ENCODE data around the gene PRR22.

Gene PRR22

DNA sequence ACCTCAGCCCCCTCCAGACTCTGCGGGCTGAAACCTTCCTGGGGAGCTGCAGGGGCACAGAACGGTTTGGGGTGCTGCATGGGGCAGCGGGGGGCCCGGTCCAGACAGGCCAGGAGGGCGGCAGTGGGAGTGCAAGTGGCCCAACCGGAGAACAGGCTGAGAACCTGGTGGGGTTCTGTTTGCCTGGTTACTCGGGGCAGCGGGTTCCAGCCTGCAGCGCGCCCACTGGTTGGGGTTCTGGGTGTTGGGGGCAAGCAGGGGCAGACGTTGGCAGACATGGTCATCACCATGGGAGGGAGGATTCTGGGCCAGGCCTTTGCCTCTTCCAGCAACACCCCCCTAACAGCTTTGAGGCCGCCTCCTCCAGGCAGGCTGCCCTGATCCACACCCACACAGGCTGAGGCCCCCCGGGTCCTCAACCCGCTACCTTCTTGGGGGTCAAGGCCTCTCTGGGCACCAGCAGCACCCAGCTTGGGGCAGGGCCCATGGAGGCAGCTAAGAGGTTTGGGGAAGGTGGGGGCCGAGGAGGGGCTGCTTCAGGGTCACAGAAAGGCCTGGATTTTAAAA lies at the start of gene PRR22:
Gene PRR22 (minus strand): TSS at position 166 of the 567 bp plus-strand sequence. CDS start 86 bp downstream, at position 80.
- POLR2A ChIA-PET, result no interaction called here
- no peak within 1 kb of the TSS for H3K4me3 ChIP-seq (ENCODE audit: low read depth, low read length)
- DNase-seq (ENCODE audit: low read depth, low spot score), result no peak
- TF ChIP-seq, protein P1, sequence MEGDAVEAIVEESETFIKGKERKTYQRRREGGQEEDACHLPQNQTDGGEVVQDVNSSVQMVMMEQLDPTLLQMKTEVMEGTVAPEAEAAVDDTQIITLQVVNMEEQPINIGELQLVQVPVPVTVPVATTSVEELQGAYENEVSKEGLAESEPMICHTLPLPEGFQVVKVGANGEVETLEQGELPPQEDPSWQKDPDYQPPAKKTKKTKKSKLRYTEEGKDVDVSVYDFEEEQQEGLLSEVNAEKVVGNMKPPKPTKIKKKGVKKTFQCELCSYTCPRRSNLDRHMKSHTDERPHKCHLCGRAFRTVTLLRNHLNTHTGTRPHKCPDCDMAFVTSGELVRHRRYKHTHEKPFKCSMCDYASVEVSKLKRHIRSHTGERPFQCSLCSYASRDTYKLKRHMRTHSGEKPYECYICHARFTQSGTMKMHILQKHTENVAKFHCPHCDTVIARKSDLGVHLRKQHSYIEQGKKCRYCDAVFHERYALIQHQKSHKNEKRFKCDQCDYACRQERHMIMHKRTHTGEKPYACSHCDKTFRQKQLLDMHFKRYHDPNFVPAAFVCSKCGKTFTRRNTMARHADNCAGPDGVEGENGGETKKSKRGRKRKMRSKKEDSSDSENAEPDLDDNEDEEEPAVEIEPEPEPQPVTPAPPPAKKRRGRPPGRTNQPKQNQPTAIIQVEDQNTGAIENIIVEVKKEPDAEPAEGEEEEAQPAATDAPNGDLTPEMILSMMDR (IDR thresholded peaks at IDR 0.05; ENCODE audit: insufficient read depth, low read length, missing control alignments), result no peak
- CTCF ChIA-PET, result interaction anchor here (2.0 kb wide), 1 partner anchor 10 kb away, joined by 8 read pairs; no protein-coding TSS in a partner anchor

DNA sequence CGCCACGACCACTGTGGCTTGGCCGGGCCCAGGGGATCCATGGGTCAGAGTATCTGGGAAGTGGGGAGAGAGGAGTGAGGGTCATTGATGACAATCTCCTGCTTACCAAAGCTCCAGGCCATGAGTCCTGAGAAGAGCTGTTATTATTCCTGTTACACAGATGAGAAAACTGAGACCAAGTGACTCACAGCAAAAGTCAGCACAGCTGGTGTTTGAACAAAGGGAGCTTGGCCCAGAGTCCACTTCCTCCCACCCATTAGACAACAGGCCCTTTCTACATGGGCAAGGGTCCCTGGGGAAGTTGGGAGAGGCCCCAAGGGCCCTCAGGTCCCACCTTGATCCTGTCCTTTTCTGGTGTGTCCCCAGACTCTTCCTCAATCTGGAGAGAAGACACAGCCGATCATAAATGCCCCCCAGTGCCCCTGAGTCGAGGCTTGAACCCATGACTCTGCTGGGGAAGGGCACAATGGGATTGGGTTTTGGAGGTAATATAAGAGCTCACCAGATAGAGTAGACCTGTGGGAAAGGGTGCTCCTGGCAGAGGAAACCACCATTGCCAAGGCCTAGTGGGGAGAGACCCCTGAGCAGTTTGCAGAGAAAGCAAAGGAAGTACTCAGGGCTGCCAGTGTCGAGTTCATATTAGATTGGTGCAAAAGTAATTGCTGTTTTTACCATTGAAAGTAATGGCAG lies 48.1 kb upstream of the PRR22 start:
- DNase-seq (ENCODE audit: low read depth, low spot score), result no peak
- ChIA-PET CTCF (interaction anchor here (1.1 to 1.3 kb wide), 2 partner anchors 8 to 28 kb away, joined by 3 read pairs; partner anchors contain the start of gene NRTN), POLR2A (no interaction called here)
- H3K4me3 ChIP-seq (ENCODE audit: low read depth, low read length), result no peak overlapping the region
- TF ChIP-seq, protein P1 (IDR thresholded peaks at IDR 0.05; ENCODE audit: insufficient read depth, low read length, missing control alignments), result no peak

DNA sequence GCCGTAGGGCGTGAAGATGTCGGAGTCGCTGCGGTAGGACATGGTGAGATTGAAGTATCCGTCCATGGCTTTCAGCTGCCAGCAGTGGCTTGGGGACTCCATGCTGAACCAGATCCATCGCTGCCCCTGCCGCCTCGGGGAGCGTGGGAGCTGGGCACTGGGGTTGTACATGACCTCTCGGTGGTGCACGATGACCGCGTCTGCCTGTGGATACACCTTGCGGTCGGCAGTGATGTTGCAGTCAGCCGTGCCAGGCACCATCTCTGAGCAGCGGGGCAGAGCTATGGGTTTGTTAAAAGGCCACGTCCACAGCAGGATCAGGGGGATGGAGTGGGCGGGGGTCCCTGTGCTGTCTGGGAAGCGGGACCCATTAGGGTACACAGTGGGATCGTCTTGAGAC lies 47.5 kb upstream of the PRR22 start:
- TF ChIP-seq, protein P1 (IDR thresholded peaks at IDR 0.05; ENCODE audit: insufficient read depth, low read length, missing control alignments), result no peak
- ChIA-PET CTCF (interaction anchor here (1.1 to 1.3 kb wide), 2 partner anchors 9 to 28 kb away, joined by 3 read pairs; partner anchors contain the start of gene NRTN), POLR2A (no interaction called here)
- no peak for DNase-seq (ENCODE audit: low read depth, low spot score)
- no peak overlapping the region for H3K4me3 ChIP-seq (ENCODE audit: low read depth, low read length)

DNA sequence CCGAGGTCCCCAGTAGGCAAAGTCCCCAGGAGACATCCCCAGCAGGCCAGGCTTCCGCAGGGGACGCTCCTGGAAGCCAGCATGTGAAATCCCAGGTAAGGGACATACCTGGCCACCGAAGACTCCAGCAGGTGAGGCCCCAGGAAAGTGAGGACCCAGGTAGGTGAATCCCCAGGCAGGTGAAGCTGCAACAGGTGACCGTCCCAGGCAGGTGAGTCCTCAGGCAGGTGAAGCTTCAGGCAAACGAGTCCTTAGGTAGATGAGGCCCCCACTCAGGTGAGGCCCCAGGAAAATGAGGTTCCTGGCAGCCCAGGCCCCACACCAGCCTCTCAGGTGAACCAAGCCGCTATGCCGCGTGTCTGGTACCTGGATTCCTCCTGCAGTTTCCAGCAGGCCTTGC lies 46.6 kb upstream of the PRR22 start:
- ChIA-PET POLR2A (no interaction called here), CTCF (interaction anchor here (1.3 kb wide), 1 partner anchor 27 kb away, joined by 3 read pairs; the partner anchor contains the start of gene NRTN)
- TF ChIP-seq, protein P1 (IDR thresholded peaks at IDR 0.05; ENCODE audit: insufficient read depth, low read length, missing control alignments), result no peak
- no peak overlapping the region for H3K4me3 ChIP-seq (ENCODE audit: low read depth, low read length)
- DNase-seq (ENCODE audit: low read depth, low spot score), result no peak

DNA sequence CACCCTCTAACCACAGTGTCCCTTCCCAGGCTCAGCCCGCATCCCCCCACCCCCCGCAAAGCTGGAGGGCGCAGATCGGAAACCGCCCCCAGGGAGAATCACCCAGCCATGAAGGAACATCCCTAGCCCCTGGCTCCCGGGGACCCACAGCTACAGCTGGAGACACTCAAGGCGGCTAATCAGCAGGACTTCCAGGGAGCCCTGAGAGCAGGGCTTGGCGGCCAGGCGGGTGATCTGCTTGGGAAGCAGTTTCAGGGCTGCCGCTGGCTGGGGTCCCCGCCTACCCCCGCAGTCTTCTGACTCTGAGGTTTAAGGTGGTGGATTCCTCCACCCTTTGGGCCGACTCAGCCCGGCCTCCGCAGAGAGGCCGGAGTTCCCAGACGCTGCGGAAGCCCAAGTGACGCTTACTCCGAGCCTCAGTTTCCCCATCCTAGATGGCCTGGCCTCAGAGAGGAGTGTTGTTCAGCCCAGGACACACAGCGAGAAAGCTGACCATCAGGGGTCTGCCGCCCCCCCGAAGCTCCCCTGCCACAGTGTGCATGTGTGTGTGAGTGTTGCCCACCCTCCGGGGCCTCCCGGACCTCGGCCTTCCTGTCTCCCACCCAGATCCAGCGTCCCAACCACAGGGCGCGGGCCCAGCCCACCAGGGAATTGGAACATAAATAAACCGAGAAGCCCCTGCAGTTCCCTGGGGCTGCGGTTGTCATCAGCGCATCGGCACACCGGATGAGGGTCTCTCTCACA lies 45.2 kb upstream of the PRR22 start:
- ChIA-PET POLR2A (interaction anchor here (0.6 to 2.6 kb wide), 6 partner anchors 9 to 515 kb away, joined by 3 to 23 read pairs (median 4); partner anchors contain the start of genes NDUFA11 and RPL36), CTCF (interaction anchor here (1.3 to 2.7 kb wide), 3 partner anchors 26 to 63 kb away, joined by 4 to 23 read pairs (median 7); partner anchors contain the start of gene NRTN)
- no peak for DNase-seq (ENCODE audit: low read depth, low spot score)
- H3K4me3 ChIP-seq (ENCODE audit: low read depth, low read length), result 0 out of 2 replicates have a peak overlapping the region, but pooled peaks have one; percentile 76
- TF ChIP-seq, protein P1 (IDR thresholded peaks at IDR 0.05; ENCODE audit: insufficient read depth, low read length, missing control alignments), result no peak

Measured in AG04449 (cell line).